Measurements from ENCODE around the gene RIPOR3.

DNA sequence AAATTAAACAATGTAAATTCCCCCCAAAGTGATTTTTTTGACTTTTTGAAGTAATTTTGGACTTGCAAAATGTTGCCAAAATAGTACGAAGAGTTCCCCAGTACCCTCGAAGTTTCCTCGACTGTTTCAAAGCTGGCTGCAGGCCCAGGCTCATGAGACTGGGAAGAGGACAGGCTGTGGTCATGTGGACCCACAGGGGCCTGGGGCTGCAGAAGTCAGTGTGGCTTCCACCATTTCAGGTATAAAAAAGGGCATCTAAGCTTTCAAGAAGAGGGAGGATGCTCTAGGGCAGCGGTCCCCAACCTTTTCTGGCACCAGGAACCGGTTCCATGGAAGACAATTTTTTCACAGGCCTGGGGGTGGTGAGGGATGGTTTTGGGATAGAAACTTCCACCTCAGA, 106.1 kb downstream of the RIPOR3 start:
- TF ChIP-seq, protein P1, sequence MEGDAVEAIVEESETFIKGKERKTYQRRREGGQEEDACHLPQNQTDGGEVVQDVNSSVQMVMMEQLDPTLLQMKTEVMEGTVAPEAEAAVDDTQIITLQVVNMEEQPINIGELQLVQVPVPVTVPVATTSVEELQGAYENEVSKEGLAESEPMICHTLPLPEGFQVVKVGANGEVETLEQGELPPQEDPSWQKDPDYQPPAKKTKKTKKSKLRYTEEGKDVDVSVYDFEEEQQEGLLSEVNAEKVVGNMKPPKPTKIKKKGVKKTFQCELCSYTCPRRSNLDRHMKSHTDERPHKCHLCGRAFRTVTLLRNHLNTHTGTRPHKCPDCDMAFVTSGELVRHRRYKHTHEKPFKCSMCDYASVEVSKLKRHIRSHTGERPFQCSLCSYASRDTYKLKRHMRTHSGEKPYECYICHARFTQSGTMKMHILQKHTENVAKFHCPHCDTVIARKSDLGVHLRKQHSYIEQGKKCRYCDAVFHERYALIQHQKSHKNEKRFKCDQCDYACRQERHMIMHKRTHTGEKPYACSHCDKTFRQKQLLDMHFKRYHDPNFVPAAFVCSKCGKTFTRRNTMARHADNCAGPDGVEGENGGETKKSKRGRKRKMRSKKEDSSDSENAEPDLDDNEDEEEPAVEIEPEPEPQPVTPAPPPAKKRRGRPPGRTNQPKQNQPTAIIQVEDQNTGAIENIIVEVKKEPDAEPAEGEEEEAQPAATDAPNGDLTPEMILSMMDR (IDR thresholded peaks at IDR 0.05; ENCODE audit: low read depth, low read length), result no peak
- no peak for TF ChIP-seq EZH2phosphoT487 (IDR thresholded peaks at IDR 0.05; ENCODE audit: low read depth)

Measured in OCI-LY3 (cell line).